H9 (cell line): ENCODE measurements around the gene VPS41. TPM values are rescaled to one million over a fixed set of nuclear protein-coding genes. Genes with fewer than 3 reads are reported as not detected.

Experiments used
- DNase-seq: peaks from one replicate; pipeline ENCODE4 v3.0.0-alpha.2; 2017
- H2AFZ ChIP-seq: one replicate; pipeline ENCODE4 v1.6.1; 2013; ENCODE audit warnings: mild to moderate bottlenecking, low read length, control low read depth, moderate library complexity
- H2AK5ac ChIP-seq: 2 replicates; pipeline ENCODE4 v1.6.1; 2013; ENCODE audit warnings: low read length, control low read depth, mixed read lengths; ENCODE audit not compliant: insufficient read length
- H2BK120ac ChIP-seq: one replicate; pipeline ENCODE4 v1.6.1; 2013; ENCODE audit warnings: low read depth, mild to moderate bottlenecking, low read length, control low read depth, inconsistent platforms; ENCODE audit not compliant: poor library complexity, severe bottlenecking
- H2BK12ac ChIP-seq: 2 replicates; pipeline ENCODE4 v1.6.1; 2013; ENCODE audit warnings: low read length, control low read depth, mixed read lengths, low read depth; ENCODE audit not compliant: insufficient read length
- H2BK15ac ChIP-seq: 2 replicates; pipeline ENCODE4 v1.6.1; 2013; ENCODE audit warnings: low read depth, low read length, control low read depth
- H2BK20ac ChIP-seq: one replicate; pipeline ENCODE4 v1.6.1; 2013; ENCODE audit warnings: low read depth, mild to moderate bottlenecking, low read length, control low read depth, inconsistent platforms; ENCODE audit not compliant: poor library complexity, severe bottlenecking
- H2BK5ac ChIP-seq: 2 replicates; pipeline ENCODE4 v1.6.1; 2013; ENCODE audit warnings: low read length, control low read depth, mixed read lengths; ENCODE audit not compliant: insufficient read length
- H3K14ac ChIP-seq: 2 replicates; pipeline ENCODE4 v1.6.1; 2013; ENCODE audit warnings: low read length, control low read depth; ENCODE audit not compliant: insufficient read depth
- H3K18ac ChIP-seq: 2 replicates; pipeline ENCODE4 v1.6.1; 2013; ENCODE audit warnings: low read depth, mild to moderate bottlenecking, mixed read lengths, low read length, control low read depth; ENCODE audit not compliant: insufficient read length
- H3K23ac ChIP-seq: 2 replicates; pipeline ENCODE4 v1.6.1; 2013; ENCODE audit warnings: low read length, control low read depth, mixed read lengths, low read depth; ENCODE audit not compliant: insufficient read length
- H3K23me2 ChIP-seq: 2 replicates; pipeline ENCODE4 v1.6.1; 2013; ENCODE audit warnings: low read depth, mild to moderate bottlenecking, mixed read lengths, low read length, control low read depth; ENCODE audit not compliant: insufficient read length, poor library complexity, severe bottlenecking
- H3K27ac ChIP-seq: 2 replicates; pipeline ENCODE4 v1.5.1; 2013; ENCODE audit warnings: low read length, control low read depth, mixed read lengths, low read depth; ENCODE audit not compliant: insufficient read length
- H3K27me3 ChIP-seq: 2 replicates; pipeline ENCODE4 v1.6.1; 2013; ENCODE audit warnings: low read length, control low read depth, inconsistent platforms; ENCODE audit not compliant: insufficient read depth
- H3K4ac ChIP-seq: 2 replicates; pipeline ENCODE4 v1.6.1; 2013; ENCODE audit warnings: low read depth, mild to moderate bottlenecking, control low read depth, inconsistent platforms, low read length, moderate library complexity
- H3K4me1 ChIP-seq: 2 replicates; pipeline ENCODE4 v1.6.1; 2013; ENCODE audit warnings: low read length, control low read depth, inconsistent platforms; ENCODE audit not compliant: insufficient read depth
- H3K4me2 ChIP-seq: 2 replicates; pipeline ENCODE4 v1.6.1; 2013; ENCODE audit warnings: low read length, control low read depth, mixed read lengths; ENCODE audit not compliant: insufficient read length, insufficient read depth
- H3K56ac ChIP-seq: 2 replicates; pipeline ENCODE4 v1.6.1; 2013; ENCODE audit warnings: low read depth, mild to moderate bottlenecking, mixed read lengths, low read length, control low read depth; ENCODE audit not compliant: insufficient read length
- H3K79me1 ChIP-seq: 2 replicates; pipeline ENCODE4 v1.6.1; 2013; ENCODE audit warnings: low read depth, mild to moderate bottlenecking, moderate library complexity, low read length, control low read depth, inconsistent platforms; ENCODE audit not compliant: insufficient read depth, poor library complexity, severe bottlenecking
- H3K79me2 ChIP-seq: 2 replicates; pipeline ENCODE4 v1.6.1; 2013; ENCODE audit warnings: low read length, control low read depth, inconsistent platforms; ENCODE audit not compliant: insufficient read depth
- H3K9ac ChIP-seq: 2 replicates; pipeline ENCODE4 v1.6.1; 2013; ENCODE audit warnings: low read length, control low read depth, mixed read lengths; ENCODE audit not compliant: insufficient read length; ENCODE audit errors: extremely low read depth
- H3K9me3 ChIP-seq: one replicate; pipeline ENCODE4 v1.6.1; 2013; ENCODE audit warnings: low read depth, low read length, inconsistent platforms; ENCODE audit not compliant: control insufficient read depth
- H3T11ph ChIP-seq: one replicate; pipeline ENCODE4 v1.6.1; 2013; ENCODE audit warnings: mild to moderate bottlenecking, low read length, control low read depth, inconsistent platforms
- H4K20me1 ChIP-seq: one replicate; pipeline ENCODE4 v1.6.1; 2013; ENCODE audit not compliant: control insufficient read depth, insufficient read length, insufficient read depth
- H4K5ac ChIP-seq: 2 replicates; pipeline ENCODE4 v1.6.1; 2013; ENCODE audit warnings: low read depth, mild to moderate bottlenecking, mixed read lengths, low read length, control low read depth; ENCODE audit not compliant: insufficient read length
- H4K8ac ChIP-seq: replicated peaks from 2 replicates; pipeline ENCODE4 v1.6.1; 2013; ENCODE audit warnings: low read length, control low read depth, mixed read lengths, low read depth; ENCODE audit not compliant: insufficient read length
- H4K91ac ChIP-seq: 2 replicates; pipeline ENCODE4 v1.6.1; 2013; ENCODE audit warnings: low read depth, mild to moderate bottlenecking, moderate library complexity, mixed read lengths, low read length, control low read depth; ENCODE audit not compliant: insufficient read length
- H3K27ac Mint-ChIP-seq, 3 experiments: 2 replicates in 2 of 3; 3 replicates in 1 of 3; pipeline ENCODE4 v1.8.0; 2020 to 2021; ENCODE audit warnings: mixed read lengths in 3 of 3, mild to moderate bottlenecking in 1 of 3, moderate library complexity in 1 of 3
- H3K27me3 Mint-ChIP-seq: 2 replicates; pipeline ENCODE4 v1.8.0; 2021; ENCODE audit warnings: low read depth, mild to moderate bottlenecking, moderate library complexity, mixed read lengths
- H3K36me3 Mint-ChIP-seq, 3 experiments: 2 replicates in 2 of 3; 3 replicates in 1 of 3; pipeline ENCODE4 v1.8.0; 2020 to 2021; ENCODE audit warnings: low read depth in 3 of 3, mixed read lengths in 3 of 3; ENCODE audit not compliant: insufficient read depth in 1 of 3
- H3K4me1 Mint-ChIP-seq, 2 experiments: 2 replicates each; pipeline ENCODE4 v1.8.0; 2020; ENCODE audit warnings: mixed read lengths in 2 of 2
- H3K4me3 Mint-ChIP-seq, 2 experiments: 2 replicates in 1 of 2; 3 replicates in 1 of 2; pipeline ENCODE4 v1.8.0; 2020 to 2021; ENCODE audit warnings: mild to moderate bottlenecking in 2 of 2, mixed read lengths in 2 of 2, moderate library complexity in 1 of 2
- H3K9me3 Mint-ChIP-seq, 2 experiments: 2 replicates in 1 of 2; 3 replicates in 1 of 2; pipeline ENCODE4 v1.8.0; 2020; ENCODE audit warnings: mild to moderate bottlenecking in 2 of 2, mixed read lengths in 2 of 2, moderate library complexity in 1 of 2
- WGBS: extraction: QIAGEN DNeasy Blood & Tissue Kit; methylation state at CpG from one replicate; pipeline ENCODE4 v1.1.7; 2013; ENCODE audit warnings: missing lambda C conversion rate, low lambda C conversion rate, mixed read lengths; ENCODE audit not compliant: insufficient read length; ENCODE audit errors: extremely low coverage; 5-methylcytosine and 5-hydroxymethylcytosine counted together
- total RNA-seq: library from RNA; stranded (reverse); gene quantifications from 2 replicates; pipeline ENCODE4 v1.2.1, GENCODE V29; 2021
- TF ChIP-seq, protein P1 (sequence below): fragments of 200-600 bp; sonication (generic); conservative IDR thresholded peaks from 3 replicates; pipeline ENCODE4 v1.8.0; 2021; ENCODE audit warnings: antibody characterized with exemption, mild to moderate bottlenecking

Gene VPS41
- total RNA-seq, 1 experiment from 2014 or later: 49.3 TPM

DNA sequence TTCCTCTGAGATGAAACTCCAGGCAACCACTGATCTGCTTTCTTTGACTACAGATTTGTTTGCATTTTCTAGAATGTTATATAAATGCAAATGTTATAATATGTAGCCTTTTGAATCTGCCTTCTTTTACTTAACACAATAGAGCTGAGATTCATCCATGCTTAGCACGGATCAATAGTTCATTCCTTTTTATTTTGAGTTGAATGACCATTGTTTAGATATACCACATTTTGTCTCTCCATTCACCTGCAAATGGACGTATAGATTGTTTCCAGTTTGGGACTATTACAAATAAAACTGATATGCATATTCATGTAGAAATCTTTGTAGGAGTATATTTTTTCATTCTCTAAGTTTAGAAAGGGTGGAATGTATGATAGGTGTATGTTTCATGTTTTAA, 57.7 kb downstream of the VPS41 start:
- H3K14ac ChIP-seq: no peak overlapping the region
- Mint-ChIP-seq H3K9me3 (no peaks in the 10 kb centered on the region; a peak in 2 of 5 replicates), H3K4me3 (no peak overlapping the region), H3K27ac (no peak overlapping the region; a peak in 1 of 7 replicates), H3K4me1 (peaks cover 20 to 24% of the 10 kb centered on the region in 2 experiments), H3K36me3 (peaks cover 0 to 7% (median 5%) of the 10 kb centered on the region in 3 experiments; a peak in 5 of 7 replicates), H3K27me3 (no peaks in the 10 kb centered on the region)
- no peaks in the 10 kb centered on the region for H4K20me1 ChIP-seq
- no peaks in the 10 kb centered on the region for H3K79me2 ChIP-seq
- H3K79me1 ChIP-seq: no peaks in the 10 kb centered on the region
- whole genome bisulfite sequencing: no CpG with 5 or more reads among the region's 2 CpGs
- H3K56ac ChIP-seq: no peak overlapping the region
- no peak overlapping the region for H3T11ph ChIP-seq
- H3K27me3 ChIP-seq: no peaks in the 10 kb centered on the region
- H3K4me1 ChIP-seq: no peaks in the 10 kb centered on the region
- H2BK12ac ChIP-seq: no peak overlapping the region
- H2AK5ac ChIP-seq: no peak overlapping the region
- H4K91ac ChIP-seq: no peak overlapping the region
- TF ChIP-seq, protein P1, sequence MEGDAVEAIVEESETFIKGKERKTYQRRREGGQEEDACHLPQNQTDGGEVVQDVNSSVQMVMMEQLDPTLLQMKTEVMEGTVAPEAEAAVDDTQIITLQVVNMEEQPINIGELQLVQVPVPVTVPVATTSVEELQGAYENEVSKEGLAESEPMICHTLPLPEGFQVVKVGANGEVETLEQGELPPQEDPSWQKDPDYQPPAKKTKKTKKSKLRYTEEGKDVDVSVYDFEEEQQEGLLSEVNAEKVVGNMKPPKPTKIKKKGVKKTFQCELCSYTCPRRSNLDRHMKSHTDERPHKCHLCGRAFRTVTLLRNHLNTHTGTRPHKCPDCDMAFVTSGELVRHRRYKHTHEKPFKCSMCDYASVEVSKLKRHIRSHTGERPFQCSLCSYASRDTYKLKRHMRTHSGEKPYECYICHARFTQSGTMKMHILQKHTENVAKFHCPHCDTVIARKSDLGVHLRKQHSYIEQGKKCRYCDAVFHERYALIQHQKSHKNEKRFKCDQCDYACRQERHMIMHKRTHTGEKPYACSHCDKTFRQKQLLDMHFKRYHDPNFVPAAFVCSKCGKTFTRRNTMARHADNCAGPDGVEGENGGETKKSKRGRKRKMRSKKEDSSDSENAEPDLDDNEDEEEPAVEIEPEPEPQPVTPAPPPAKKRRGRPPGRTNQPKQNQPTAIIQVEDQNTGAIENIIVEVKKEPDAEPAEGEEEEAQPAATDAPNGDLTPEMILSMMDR: no peak
- no peaks in the 10 kb centered on the region for H3K9me3 ChIP-seq
- no peak overlapping the region for H2AFZ ChIP-seq
- H2BK15ac ChIP-seq: no peak overlapping the region
- no peaks in the 10 kb centered on the region for H3K23me2 ChIP-seq
- no peak overlapping the region for H3K4ac ChIP-seq
- no peak overlapping the region for H3K23ac ChIP-seq
- H3K9ac ChIP-seq: no peak overlapping the region
- H4K8ac ChIP-seq: no peak overlapping the region
- H3K18ac ChIP-seq: no peak overlapping the region
- H4K5ac ChIP-seq: no peak overlapping the region
- no peak overlapping the region for H2BK5ac ChIP-seq
- no peak for DNase-seq
- no peak overlapping the region for H2BK120ac ChIP-seq
- no peak overlapping the region for H3K27ac ChIP-seq
- H3K4me2 ChIP-seq: no peak overlapping the region
- no peak overlapping the region for H2BK20ac ChIP-seq
